Measurements from ENCODE around the gene EGF.
"Not testable (repeated sequence)": the region's sequence is repeated elsewhere in the genome, so short reads cannot be mapped to it uniquely, and the experiment has no call there.

The EGF gene

DNA sequence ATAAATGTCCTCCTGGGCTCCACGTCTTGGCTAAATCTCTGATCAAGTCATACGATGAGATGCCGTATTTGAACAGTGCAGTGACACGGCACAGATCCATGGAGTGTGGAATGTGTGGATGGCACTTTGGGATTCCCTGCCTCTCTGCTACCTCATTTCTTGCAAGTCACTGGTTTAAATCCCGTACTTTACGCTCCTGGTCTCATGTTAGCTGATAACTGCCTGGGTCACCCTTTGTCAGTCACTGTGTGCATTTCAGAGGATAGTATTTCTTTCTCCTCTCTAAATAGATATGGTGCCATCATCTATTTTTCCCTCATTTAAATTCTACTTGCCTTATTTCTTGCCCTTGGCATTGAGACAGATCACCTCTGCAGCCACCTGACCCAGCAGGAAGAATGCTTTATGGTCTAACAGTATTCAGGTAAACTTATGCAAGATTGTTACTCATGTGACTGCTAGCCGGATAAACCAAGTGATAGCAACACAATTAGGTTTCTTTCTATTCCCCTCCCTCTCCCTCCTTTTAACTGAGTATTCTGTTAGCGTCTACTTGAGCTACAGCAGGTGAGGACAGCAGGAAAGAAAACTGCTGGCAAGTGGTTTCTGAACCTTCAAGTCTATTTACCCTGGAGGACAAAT lies 2.8 kb downstream of the EGF start:
- DNase-seq (ENCODE audit: low spot score) = no peak

DNA sequence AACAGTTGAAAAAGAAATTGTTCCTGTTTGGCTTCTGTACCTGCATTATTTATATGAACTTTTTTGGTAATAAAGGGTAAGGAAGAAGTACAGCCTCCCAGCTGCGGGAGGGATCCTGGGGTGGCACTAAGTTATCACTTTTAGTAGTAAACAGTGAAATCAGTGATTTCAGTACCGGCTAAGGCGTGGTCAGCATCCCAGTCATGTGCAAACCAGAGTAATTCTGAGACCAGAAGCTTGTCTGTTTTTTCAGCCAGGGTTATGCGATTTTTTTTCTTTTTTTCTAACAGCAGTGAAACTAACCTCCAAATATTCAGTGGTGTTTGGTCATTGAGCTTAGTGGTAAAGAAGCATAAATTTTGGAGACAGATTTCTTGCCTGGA lies 3.3 kb downstream of the EGF start:
- no peak for DNase-seq (ENCODE audit: low spot score)

GRCh38 chr4:109921384-109921808 lies 8.7 kb downstream of the EGF start:
- peak; percentile 63 for DNase-seq (ENCODE audit: low spot score)

- no peak for DNase-seq (ENCODE audit: low spot score)
Measured at GRCh38 chr4:109925396-109925795, 12.7 kb downstream of the EGF start.

DNA sequence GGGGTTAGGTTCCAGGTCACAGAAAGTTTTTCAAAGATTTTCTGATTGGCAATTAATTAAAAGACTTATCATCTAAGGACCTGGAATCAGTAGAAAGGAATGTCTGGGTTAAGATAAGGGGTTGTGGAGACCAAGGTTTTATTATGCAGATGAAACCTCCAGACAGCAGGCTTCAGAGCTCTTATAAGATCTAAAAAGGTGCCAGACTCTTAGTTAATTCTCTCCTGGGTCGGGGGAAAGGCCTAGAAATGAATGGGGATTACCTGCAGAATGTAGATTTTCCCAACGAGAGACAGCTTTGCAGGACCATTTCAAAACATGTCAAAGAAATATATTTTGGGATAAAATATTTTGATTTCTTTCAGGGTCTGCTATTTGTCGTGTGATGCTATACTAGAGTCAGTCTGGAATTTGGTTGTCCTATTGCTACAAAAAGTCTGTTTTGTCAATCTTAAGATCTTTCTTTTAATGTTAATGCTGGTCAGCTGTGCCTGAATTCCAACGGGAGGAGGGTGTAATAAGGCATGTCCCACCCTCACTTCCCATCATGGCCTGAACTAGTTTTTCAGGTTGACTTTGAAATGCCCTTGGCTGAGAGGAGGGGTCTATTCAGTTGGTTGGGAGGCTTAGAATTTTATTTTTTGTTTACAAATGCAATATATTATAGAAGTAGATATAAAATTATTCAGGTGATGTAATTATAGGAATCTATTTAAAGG lies 15.8 kb downstream of the EGF start:
- DNase-seq (ENCODE audit: low spot score) = no peak

- DNase-seq (ENCODE audit: low spot score) = no peak
Measured at GRCh38 chr4:109930464-109930863, 17.8 kb downstream of the EGF start.

- DNase-seq (ENCODE audit: low spot score) = no peak
Measured at GRCh38 chr4:109930872-109931271, 18.2 kb downstream of the EGF start.

DNA sequence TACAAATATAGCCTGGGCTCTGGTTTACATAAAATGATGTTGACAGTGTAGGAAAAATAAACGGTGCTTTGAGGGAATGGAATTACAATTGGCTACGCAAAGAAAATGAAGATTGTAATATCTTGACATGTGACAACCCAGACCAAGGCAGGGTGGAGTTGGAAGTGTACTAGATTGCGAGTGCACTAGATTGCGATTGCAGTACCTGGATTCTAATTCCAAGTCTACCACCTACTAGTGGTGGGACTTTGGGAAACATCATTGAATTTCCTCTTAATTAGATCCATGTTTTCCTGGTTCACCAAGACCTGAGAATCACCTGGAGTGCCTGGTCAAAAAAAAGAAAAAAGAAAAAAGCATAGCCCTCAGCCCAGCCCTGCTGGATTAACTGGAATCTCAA lies 18.6 kb downstream of the EGF start:
- DNase-seq (ENCODE audit: low spot score) = no peak

- not testable (repeated sequence) for DNase-seq (ENCODE audit: low spot score)
Measured at GRCh38 chr4:109937352-109937751, 24.7 kb downstream of the EGF start.

- no peak for DNase-seq (ENCODE audit: low spot score)
Measured at GRCh38 chr4:109939190-109939589, 26.5 kb downstream of the EGF start.

- no peak for DNase-seq (ENCODE audit: low spot score)
Measured at GRCh38 chr4:109942292-109942926, 29.7 kb downstream of the EGF start.

GRCh38 chr4:109943745-109944144 lies 31.1 kb downstream of the EGF start:
- DNase-seq (ENCODE audit: low spot score) = no peak

DNA sequence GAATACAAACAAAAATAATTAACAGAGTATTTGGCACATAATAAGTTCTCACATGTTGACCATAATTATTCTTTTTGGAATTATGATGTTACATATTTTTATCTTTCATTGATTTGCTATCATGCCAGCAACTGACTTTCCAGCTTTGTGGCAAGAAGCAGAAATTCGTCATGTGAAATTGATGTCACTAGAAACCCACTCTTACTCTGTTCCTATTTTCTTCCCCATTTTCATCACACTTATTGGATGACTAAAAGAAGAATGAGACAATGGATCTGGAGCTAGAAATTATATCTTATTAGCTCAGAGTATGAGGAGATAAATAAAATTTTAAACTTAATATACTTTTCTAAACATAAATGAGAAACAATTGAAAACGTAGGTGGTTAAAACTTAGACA lies 31.9 kb downstream of the EGF start:
- no peak for DNase-seq (ENCODE audit: low spot score)

DNA sequence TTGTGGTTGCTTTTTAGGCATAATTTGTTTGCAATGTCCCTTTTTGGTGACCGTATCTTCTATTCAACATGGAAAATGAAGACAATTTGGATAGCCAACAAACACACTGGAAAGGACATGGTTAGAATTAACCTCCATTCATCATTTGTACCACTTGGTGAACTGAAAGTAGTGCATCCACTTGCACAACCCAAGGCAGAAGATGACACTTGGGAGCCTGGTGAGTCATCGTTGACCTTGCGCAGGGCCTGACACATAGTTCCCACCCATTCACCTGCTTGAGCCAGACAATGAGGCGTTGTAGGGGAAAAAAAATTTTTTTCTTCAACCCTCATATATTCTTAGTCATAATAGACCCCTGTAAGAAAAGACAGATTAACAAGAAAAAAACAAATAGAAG lies 32.4 kb downstream of the EGF start:
- DNase-seq (ENCODE audit: low spot score) = no peak

DNA sequence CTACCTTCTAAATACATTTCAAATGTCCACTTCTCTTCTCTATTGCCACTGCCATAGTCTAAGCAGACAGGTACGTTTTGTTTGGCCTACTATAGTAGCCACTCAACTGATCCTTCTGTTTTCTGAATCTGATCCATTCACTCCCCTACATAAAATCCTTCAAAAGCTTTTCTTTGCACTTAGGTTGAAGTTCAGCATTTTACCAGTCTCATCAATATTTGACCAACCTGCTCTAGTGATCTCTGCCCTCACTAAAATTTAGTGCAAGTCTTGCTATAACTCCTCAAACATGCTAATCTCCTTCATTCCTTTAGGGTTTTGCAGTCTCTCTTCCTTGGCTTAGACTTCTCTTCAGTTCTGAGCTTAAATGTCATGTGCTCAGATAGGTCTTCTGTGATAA lies 33.4 kb downstream of the EGF start:
- DNase-seq (ENCODE audit: low spot score) = no peak

DNA sequence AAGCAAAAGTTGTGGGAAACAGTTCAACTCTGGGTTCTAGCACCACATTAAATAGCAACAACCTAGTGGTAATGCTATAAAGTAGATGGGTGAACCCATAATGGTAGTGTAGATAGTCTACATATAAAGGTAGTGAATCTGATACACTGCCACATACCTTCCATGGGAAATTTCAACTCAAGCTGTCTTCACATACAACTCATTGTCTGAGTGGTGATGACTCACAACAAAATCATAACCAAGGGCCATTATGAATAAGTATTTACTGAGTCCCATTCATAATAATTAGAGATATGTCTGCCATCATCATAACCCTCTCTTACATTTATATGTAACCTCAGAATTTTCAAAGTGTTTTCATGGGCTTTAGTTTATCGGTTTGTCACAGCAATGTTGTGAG lies 34.8 kb downstream of the EGF start:
- peak; percentile 9 for DNase-seq (ENCODE audit: low spot score)

DNA sequence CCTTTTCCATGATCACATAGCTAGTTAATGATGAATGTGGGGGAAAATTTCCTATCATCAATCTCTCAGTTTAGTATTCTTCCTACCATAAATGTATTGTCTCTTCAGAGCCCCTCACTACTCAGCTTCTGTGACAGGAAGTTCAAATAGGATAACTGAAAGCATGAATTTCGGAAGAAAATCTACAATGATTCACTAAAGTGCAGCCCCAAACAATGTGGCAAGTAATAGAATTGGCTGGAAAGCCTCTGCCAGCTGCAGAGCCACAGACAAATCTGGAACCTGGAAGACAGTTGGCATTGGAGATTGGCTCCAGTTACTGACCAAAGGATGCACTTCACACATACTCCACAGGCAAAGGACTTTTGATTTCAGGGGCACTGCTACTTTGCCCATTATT lies 35.2 kb downstream of the EGF start:
- no peak for DNase-seq (ENCODE audit: low spot score)

DNA sequence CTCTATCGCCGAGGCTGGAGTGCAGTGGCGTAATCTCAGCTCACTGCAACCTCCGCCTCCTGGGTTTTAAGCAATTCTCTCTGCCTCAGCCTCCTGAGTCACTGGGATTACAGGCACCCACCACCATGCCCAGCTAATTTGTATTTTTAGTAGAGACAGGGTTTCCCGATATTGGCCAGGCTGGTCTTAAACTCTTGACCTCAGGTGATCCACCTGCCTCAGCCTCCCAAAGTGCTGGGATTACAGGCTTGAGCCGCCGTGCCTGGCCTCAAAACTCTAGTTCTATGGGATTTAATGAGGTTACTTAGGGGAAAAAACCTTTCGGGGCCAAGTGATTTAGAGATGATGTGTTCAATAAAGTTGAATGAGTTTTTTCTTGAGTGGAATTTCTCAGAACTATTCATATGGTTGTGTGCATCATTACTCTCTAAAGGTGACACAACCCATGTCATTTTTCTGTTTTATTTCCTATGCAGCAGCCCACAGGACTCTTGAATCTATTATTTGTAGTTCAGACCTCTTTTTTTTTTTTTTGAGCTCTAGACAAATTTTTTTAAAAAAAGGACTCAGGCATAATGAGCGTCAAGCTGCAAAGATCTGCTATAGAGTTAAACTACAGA lies 36.5 kb downstream of the EGF start:
- DNase-seq (ENCODE audit: low spot score) = not testable (repeated sequence)

DNA sequence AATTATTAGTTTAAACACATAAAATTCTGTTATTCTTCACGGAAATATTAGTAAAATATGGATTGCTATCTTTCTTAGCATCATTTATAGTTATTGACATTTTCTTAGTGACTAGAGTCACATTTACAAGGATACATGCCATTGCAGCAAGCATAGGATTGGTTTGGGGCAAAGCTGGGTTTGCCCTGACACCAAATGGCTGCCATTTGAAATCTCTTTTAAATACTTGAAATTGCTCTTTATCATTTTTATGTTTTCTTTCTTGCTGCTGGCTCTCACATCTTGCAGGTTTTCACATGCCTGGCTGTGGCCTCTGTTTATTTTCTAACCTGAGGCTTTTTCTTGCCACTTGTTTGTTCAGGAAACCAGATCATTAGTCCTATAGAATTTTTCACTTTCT lies 39.9 kb downstream of the EGF start:
- no peak for DNase-seq (ENCODE audit: low spot score)

GRCh38 chr4:109953556-109953955 lies 40.9 kb downstream of the EGF start:
- DNase-seq (ENCODE audit: low spot score) = no peak

DNA sequence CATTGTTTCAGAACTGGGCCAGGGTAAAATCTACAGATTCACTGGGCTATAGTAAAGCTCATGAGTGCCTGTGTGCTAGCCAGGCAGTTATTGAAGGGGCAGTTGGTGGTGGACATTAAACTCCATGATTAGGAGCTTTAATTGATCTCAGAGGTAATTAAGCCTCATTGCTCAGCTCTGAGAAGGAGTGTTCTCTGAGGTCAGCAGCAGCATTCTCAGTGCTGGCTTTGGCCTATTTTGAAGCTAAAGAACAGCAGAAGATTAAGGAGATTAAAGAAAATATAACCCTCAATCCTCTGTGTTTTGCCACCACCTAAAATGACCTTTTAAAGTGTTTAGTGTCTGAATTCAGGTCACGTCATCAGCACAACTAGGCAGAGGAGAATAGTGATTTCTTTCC lies 42.5 kb downstream of the EGF start:
- DNase-seq (ENCODE audit: low spot score) = no peak

DNA sequence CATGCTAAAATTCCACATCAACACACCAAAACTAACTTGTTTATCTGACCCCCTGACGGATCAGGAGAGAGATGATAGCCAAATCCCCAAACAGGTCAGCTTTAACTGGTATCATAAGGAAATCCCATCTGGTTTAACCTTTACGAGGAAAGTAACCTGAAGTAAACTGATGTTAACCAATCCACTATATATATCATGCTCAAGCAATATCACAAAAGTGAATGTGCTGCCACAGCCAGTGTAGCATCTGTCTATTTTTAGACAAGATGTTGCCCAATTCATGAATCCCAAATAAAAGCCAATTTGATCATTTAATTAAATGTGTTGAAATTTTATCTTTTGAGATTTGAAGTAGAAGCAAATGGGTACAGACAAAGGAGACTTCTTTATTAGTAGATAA lies 44.5 kb downstream of the EGF start:
- DNase-seq (ENCODE audit: low spot score) = no peak

DNA sequence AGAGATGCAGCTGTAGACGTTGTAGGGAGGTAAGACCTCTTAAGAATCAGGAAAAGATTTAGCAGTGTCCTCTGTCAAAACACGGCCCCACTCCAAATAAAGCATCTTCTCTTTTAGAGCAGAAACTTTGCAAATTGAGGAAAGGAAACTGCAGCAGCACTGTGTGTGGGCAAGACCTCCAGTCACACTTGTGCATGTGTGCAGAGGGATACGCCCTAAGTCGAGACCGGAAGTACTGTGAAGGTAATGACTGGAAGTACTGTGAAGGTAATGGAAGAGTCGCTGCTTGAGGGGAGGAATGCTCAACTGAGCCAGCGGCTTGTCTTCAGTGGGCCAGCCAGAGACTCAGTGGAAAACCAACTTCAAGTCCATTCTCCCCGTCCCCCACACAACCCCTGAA lies 46.5 kb downstream of the EGF start:
- no peak for DNase-seq (ENCODE audit: low spot score)
